ENCODE data around the gene MYO19. TPM values are rescaled to one million over a fixed set of nuclear protein-coding genes. Genes with fewer than 3 reads are reported as not detected.

MYO19 gene
- total and polyA plus RNA-seq, 9 of the 15 experiments (the other 6 are each of a cell fraction or from before 2014, with no cell fraction given) = 21.6 to 176 (median 129) TPM

DNA sequence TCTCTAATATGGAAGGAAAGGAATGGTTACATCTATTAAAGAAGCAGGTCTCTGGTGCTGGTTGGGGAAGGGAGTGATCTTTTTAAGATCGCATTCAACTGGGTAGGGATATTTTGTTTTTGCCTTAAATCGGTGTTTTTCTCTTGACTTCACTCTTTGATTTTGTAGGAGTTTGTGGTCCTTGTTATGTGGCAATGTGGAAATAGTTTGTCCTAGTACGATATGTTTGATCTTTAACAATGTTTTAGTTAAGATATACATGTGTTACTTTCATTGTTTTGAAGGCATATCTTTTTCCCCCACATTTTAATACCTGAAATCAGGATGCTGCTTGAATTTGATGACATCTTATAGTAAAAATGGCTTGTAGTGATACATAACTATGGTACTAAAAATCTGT is 18.8 kb upstream of the MYO19 start:
- Histone ChIP-seq H3K36me3 (ENCODE audit: control insufficient read depth, insufficient read depth, low read length) (peaks cover 70% of the 10 kb centered on the region), H3K4me2 (ENCODE audit: insufficient read depth, low read length) (no peak overlapping the region), H3K27me3 (ENCODE audit: control insufficient read depth in 2 of 2, insufficient read depth in 2 of 2, low read length in 2 of 2) (no peaks in the 10 kb centered on the region), H4K20me1 (replicated peaks; ENCODE audit: control insufficient read depth, insufficient read depth, low read length) (0 out of 2 replicates have a peak, but pooled peaks cover 4% of the 10 kb centered on the region), H3K9me1 (ENCODE audit: control insufficient read depth, insufficient read depth, low read length) (no peaks in the 10 kb centered on the region), H3K27ac (ENCODE audit: extremely low read depth, low read depth, low read length) (no peak overlapping the region), H2AFZ (ENCODE audit: low read depth, low read length) (no peak overlapping the region), H3K9me3 (replicated peaks; ENCODE audit: control insufficient read depth, insufficient read depth, low read depth, low read length) (no peaks in the 10 kb centered on the region), H3K9ac (ENCODE audit: insufficient read depth in 1 of 2, low read depth in 2 of 2, low read length in 2 of 2) (no peak overlapping the region), H3K4me3 (no peak overlapping the region), H3K79me2 (ENCODE audit: control insufficient read depth, insufficient read depth, low read length) (peaks cover 76% of the 10 kb centered on the region), H3K4me1 (replicated peaks in 1 of 2; ENCODE audit: control insufficient read depth in 2 of 2, insufficient read depth in 2 of 2, low read length in 2 of 2) (no peaks in the 10 kb centered on the region; a peak in 1 of 5 replicates)
- BruUV-seq (replicated peaks) = TSS peak; percentile 1
- ChIA-PET POLR2A (interaction anchor here (1.2 kb wide), 1 partner anchor 10 kb away, joined by 5 read pairs; no protein-coding TSS in a partner anchor), CTCF (ENCODE audit: low intra/inter-chr PET ratio) (no interaction called here)
- no peak for FAIRE-seq
- 86% methylated on average over 3 of the region's 3 CpGs for WGBS (ENCODE audit: insufficient coverage, low coverage, missing lambda C conversion rate)
- TF ChIP-seq BRD9 (IDR thresholded peaks at IDR 0.05; ENCODE audit: low read depth, partially characterized antibody) = no peak
- no peak for TF ChIP-seq SLC30A9 (CRISPR knock-in tag; IDR thresholded peaks at IDR 0.05)
- in situ Hi-C loops (cut with MboI) (no loop called here), intact Hi-C loops (cut with micrococcal nuclease) (no loop called here)
- no peak for DNase-seq (ENCODE audit: extremely low read depth in 1 of 4, low spot score in 3 of 4)
- ATAC-seq = no peak

DNA sequence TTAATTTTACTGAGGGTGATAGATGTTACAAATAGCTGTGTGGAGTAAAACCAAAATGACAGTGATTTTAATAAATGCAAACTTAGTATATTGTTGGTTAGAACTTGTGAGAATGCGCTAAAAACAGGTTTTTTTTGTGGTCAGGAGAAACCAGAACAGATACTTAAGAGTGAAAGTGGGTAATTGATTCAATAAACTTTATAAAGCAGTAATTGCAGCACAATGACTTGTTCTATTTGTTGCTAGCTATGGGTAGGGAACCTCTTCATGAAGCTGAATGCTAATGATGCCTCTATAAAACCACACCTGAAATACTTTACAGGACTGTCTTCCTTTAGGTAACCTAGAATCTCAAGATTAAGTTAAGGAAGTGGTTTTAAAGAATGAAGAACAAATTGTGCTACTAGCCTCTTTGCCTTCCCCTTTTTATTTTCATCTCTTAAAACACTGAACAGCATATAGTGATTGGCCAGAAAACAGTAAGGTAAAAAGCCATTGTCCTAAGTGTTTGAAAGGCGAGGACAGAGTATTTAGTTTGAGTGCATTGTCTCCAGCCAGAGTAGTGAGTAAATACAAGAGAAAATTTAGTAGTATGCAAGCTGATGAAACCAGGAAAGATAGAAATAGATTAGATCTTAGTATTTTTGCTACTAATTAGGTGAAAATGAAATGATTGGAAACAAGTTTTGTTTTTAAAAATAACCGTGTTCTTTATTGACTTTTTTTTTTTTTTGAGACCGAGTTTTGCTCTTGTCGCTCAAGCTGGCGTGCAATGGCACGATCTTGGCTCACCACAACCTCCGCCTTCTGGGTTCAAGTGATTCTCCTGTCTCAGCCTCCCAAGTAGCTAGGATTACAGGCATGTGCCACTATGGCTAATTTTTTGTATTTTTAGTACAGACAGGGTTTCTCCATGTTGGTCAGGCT is 16.1 kb upstream of the MYO19 start:
- H3K4me2 ChIP-seq (ENCODE audit: insufficient read depth, low read length) = no peak overlapping the region
- H4K20me1 ChIP-seq (replicated peaks; ENCODE audit: control insufficient read depth, insufficient read depth, low read length) = peaks cover 7% of the 10 kb centered on the region; the same call in 1 of the 2 replicates
- FAIRE-seq (no peak), DNase-seq (ENCODE audit: extremely low read depth in 1 of 4, low spot score in 3 of 4) (no peak), ATAC-seq (no peak)
- WGBS (ENCODE audit: insufficient coverage, low coverage, missing lambda C conversion rate) = 98% methylated on average over 8 of the region's 8 CpGs
- H3K36me3 ChIP-seq (ENCODE audit: control insufficient read depth, insufficient read depth, low read length) = peaks cover 68% of the 10 kb centered on the region
- POLR2A ChIA-PET = interaction anchor here (1.0 to 1.5 kb wide), 2 partner anchors 14 to 51 kb away, joined by 3 to 4 read pairs; partner anchors contain the start of gene MRM1
- H3K9me3 ChIP-seq (replicated peaks; ENCODE audit: control insufficient read depth, insufficient read depth, low read depth, low read length) = no peaks in the 10 kb centered on the region
- no peaks in the 10 kb centered on the region for H3K9me1 ChIP-seq (ENCODE audit: control insufficient read depth, insufficient read depth, low read length)
- H2AFZ ChIP-seq (ENCODE audit: low read depth, low read length) = no peak overlapping the region
- peaks cover 96% of the 10 kb centered on the region for H3K79me2 ChIP-seq (ENCODE audit: control insufficient read depth, insufficient read depth, low read length)
- H3K4me3 ChIP-seq = no peak overlapping the region
- 0 out of 3 replicates have a peak overlapping the region, but pooled peaks have one; percentile 11 for H3K27ac ChIP-seq (ENCODE audit: extremely low read depth, low read depth, low read length)
- peaks cover 0 to 9% of the 10 kb centered on the region in 2 experiments; a peak in 3 of 5 replicates for H3K4me1 ChIP-seq (replicated peaks in 1 of 2; ENCODE audit: control insufficient read depth in 2 of 2, insufficient read depth in 2 of 2, low read length in 2 of 2)
- no TSS peak for BruUV-seq (replicated peaks)
- no peaks in the 10 kb centered on the region for H3K27me3 ChIP-seq (ENCODE audit: control insufficient read depth in 2 of 2, insufficient read depth in 2 of 2, low read length in 2 of 2)
- no peak overlapping the region for H3K9ac ChIP-seq (ENCODE audit: insufficient read depth in 1 of 2, low read depth in 2 of 2, low read length in 2 of 2)
- in situ Hi-C loops (cut with MboI) = no loop called here
- CTCF ChIA-PET (ENCODE audit: low intra/inter-chr PET ratio) = no interaction called here
- intact Hi-C loops (cut with micrococcal nuclease) = no loop called here
- TF ChIP-seq, protein P1, sequence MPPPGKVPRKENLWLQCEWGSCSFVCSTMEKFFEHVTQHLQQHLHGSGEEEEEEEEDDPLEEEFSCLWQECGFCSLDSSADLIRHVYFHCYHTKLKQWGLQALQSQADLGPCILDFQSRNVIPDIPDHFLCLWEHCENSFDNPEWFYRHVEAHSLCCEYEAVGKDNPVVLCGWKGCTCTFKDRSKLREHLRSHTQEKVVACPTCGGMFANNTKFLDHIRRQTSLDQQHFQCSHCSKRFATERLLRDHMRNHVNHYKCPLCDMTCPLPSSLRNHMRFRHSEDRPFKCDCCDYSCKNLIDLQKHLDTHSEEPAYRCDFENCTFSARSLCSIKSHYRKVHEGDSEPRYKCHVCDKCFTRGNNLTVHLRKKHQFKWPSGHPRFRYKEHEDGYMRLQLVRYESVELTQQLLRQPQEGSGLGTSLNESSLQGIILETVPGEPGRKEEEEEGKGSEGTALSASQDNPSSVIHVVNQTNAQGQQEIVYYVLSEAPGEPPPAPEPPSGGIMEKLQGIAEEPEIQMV (tag; conservative IDR thresholded peaks at IDR 0.05; ENCODE audit: low read depth) = no peak
- TF ChIP-seq SUPT5H (IDR thresholded peaks at IDR 0.05) (no peak), MCM3 (IDR thresholded peaks at IDR 0.05) (no peak), ZNF217 (CRISPR knock-in tag; IDR thresholded peaks at IDR 0.05) (no peak), SAFB (IDR thresholded peaks at IDR 0.05; ENCODE audit: borderline replicate concordance, low read depth, low read length) (no peak), FUS (optimal IDR thresholded peaks at IDR 0.05; ENCODE audit: low read depth, low read length) (no peak)
- TF ChIP-seq, protein P2, sequence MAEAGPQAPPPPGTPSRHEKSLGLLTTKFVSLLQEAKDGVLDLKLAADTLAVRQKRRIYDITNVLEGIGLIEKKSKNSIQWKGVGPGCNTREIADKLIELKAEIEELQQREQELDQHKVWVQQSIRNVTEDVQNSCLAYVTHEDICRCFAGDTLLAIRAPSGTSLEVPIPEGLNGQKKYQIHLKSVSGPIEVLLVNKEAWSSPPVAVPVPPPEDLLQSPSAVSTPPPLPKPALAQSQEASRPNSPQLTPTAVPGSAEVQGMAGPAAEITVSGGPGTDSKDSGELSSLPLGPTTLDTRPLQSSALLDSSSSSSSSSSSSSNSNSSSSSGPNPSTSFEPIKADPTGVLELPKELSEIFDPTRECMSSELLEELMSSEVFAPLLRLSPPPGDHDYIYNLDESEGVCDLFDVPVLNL (CRISPR knock-in tag; IDR thresholded peaks at IDR 0.05; ENCODE audit: low read depth) = no peak
- TF ChIP-seq, protein P3, sequence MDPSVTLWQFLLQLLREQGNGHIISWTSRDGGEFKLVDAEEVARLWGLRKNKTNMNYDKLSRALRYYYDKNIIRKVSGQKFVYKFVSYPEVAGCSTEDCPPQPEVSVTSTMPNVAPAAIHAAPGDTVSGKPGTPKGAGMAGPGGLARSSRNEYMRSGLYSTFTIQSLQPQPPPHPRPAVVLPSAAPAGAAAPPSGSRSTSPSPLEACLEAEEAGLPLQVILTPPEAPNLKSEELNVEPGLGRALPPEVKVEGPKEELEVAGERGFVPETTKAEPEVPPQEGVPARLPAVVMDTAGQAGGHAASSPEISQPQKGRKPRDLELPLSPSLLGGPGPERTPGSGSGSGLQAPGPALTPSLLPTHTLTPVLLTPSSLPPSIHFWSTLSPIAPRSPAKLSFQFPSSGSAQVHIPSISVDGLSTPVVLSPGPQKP (CRISPR knock-in tag; IDR thresholded peaks at IDR 0.05) = no peak

All from K562 (cell line).